GM23338 (cell line): Measurements from ENCODE around the gene CLIP2. TPM values are rescaled to one million over a fixed set of nuclear protein-coding genes. Genes with fewer than 3 reads are reported as not detected.

Source experiments
- ATAC-seq: fragments of 200-7000 bp; cut with Tn5 transposase; 3 replicates; pipeline ENCODE4 v1.9.1; 2020
- DNase-seq: peaks from one replicate; pipeline ENCODE4 v3.0.0-alpha.2; 2015; ENCODE audit warnings: low spot score
- H2AFZ ChIP-seq: fragments of 200-600 bp; sonication (generic); 2 replicates; pipeline ENCODE4 v1.8.0; 2016; ENCODE audit warnings: antibody characterized with exemption, mild to moderate bottlenecking, moderate library complexity
- H3F3A ChIP-seq: fragments of 200-600 bp; sonication (generic); replicated peaks from 2 replicates; pipeline ENCODE4 v1.8.0; 2017; ENCODE audit warnings: antibody characterized with exemption, mixed run types, low read depth
- H3K27ac ChIP-seq: fragments of 200-600 bp; sonication (generic); 2 replicates; pipeline ENCODE4 v1.6.1; 2016; ENCODE audit warnings: low read depth
- H3K27me3 ChIP-seq: fragments of 200-600 bp; sonication (generic); 2 replicates; pipeline ENCODE4 v1.8.0; 2016; ENCODE audit warnings: mild to moderate bottlenecking, mixed run types, moderate library complexity; ENCODE audit not compliant: insufficient read depth
- H3K36me3 ChIP-seq: fragments of 200-600 bp; sonication (generic); 2 replicates; pipeline ENCODE4 v1.8.0; 2016; ENCODE audit warnings: mild to moderate bottlenecking; ENCODE audit not compliant: insufficient read depth
- H3K4me1 ChIP-seq: fragments of 200-600 bp; sonication (generic); 2 replicates; pipeline ENCODE4 v1.8.0; 2016; ENCODE audit warnings: mild to moderate bottlenecking, moderate library complexity; ENCODE audit not compliant: insufficient read depth
- H3K4me2 ChIP-seq: fragments of 200-600 bp; sonication (generic); 2 replicates; pipeline ENCODE4 v1.7.1; 2017; ENCODE audit warnings: mixed run types
- H3K4me3 ChIP-seq: fragments of 200-600 bp; sonication (generic); 2 replicates; pipeline ENCODE4 v1.6.1; 2016; ENCODE audit warnings: mixed run types
- H3K79me2 ChIP-seq: fragments of 200-600 bp; sonication (generic); replicated peaks from 2 replicates; pipeline ENCODE4 v1.8.0; 2017; ENCODE audit warnings: mild to moderate bottlenecking; ENCODE audit not compliant: insufficient read depth
- H3K9me2 ChIP-seq: fragments of 200-600 bp; sonication (generic); 2 replicates; pipeline ENCODE4 v1.8.0; 2017; ENCODE audit not compliant: insufficient read depth
- H4K20me1 ChIP-seq: fragments of 200-600 bp; sonication (generic); replicated peaks from 2 replicates; pipeline ENCODE4 v1.8.0; 2017; ENCODE audit warnings: mild to moderate bottlenecking; ENCODE audit not compliant: insufficient read depth
- H3K27ac Mint-ChIP-seq: 2 replicates; pipeline ENCODE4 v1.8.0; 2020; ENCODE audit warnings: inconsistent platforms, mild to moderate bottlenecking, moderate library complexity, mixed read lengths
- H3K27me3 Mint-ChIP-seq: 3 replicates; pipeline ENCODE4 v1.8.0; 2022; ENCODE audit warnings: low read depth, mild to moderate bottlenecking, moderate library complexity, mixed read lengths, inconsistent platforms; ENCODE audit not compliant: insufficient read depth, poor library complexity
- H3K36me3 Mint-ChIP-seq: 3 replicates; pipeline ENCODE4 v1.8.0; 2021; ENCODE audit warnings: low read depth, mild to moderate bottlenecking, inconsistent platforms, moderate library complexity, mixed read lengths
- H3K4me1 Mint-ChIP-seq: 3 replicates; pipeline ENCODE4 v1.8.0; 2020; ENCODE audit warnings: mild to moderate bottlenecking, inconsistent platforms, mixed read lengths
- H3K4me3 Mint-ChIP-seq: 3 replicates; pipeline ENCODE4 v1.8.0; 2021; ENCODE audit warnings: moderate library complexity, mild to moderate bottlenecking, inconsistent platforms, mixed read lengths
- H3K9me3 Mint-ChIP-seq: 3 replicates; pipeline ENCODE4 v1.8.0; 2020; ENCODE audit warnings: moderate library complexity, mild to moderate bottlenecking, inconsistent platforms, mixed read lengths
- CREB1 ChIP-seq: fragments of 250-450 bp; sonication (Bioruptor Pico); IDR thresholded peaks from 2 replicates; pipeline ENCODE4 v1.5.0; 2020; ENCODE audit warnings: low read depth, mild to moderate bottlenecking, moderate library complexity
- CTCF ChIP-seq, 2 experiments: fragments of 200-600 bp in 1 of 2; sonication (generic) in 1 of 2; conservative IDR thresholded peaks; 2 replicates each; pipeline versions ENCODE4 v1.5.1 to v1.6.1; 2016 to 2017; ENCODE audit warnings: antibody characterized with exemption in 2 of 2, low read depth in 2 of 2, mild to moderate bottlenecking in 2 of 2, moderate library complexity in 1 of 2
- EZH2 ChIP-seq: fragments of 200-600 bp; sonication (generic); IDR thresholded peaks from one replicate; pipeline ENCODE4 v1.8.0; 2017; ENCODE audit warnings: antibody characterized with exemption, mild to moderate bottlenecking, low read depth; ENCODE audit not compliant: unreplicated experiment
- EZH2phosphoT487 ChIP-seq: fragments of 200-600 bp; sonication (generic); IDR thresholded peaks from one replicate; pipeline ENCODE4 v1.8.1; 2018; ENCODE audit warnings: antibody characterized with exemption; ENCODE audit not compliant: unreplicated experiment
- JUNB ChIP-seq: IDR thresholded peaks from one replicate; pipeline ENCODE4 v1.6.1; 2016; ENCODE audit warnings: antibody characterized with exemption; ENCODE audit not compliant: unreplicated experiment
- NANOG ChIP-seq: IDR thresholded peaks from 2 replicates; pipeline ENCODE4 v1.6.1; 2016; ENCODE audit warnings: antibody characterized with exemption, borderline replicate concordance
- POLR2AphosphoS5 ChIP-seq: IDR thresholded peaks from 2 replicates; pipeline ENCODE4 v1.6.1; 2016; ENCODE audit warnings: antibody characterized with exemption, low read depth
- REST ChIP-seq: IDR thresholded peaks from one replicate; pipeline ENCODE4 v1.6.1; 2018; ENCODE audit warnings: antibody characterized with exemption; ENCODE audit not compliant: unreplicated experiment
- STAT1 ChIP-seq: IDR thresholded peaks from one replicate; pipeline ENCODE4 v1.6.1; 2016; ENCODE audit warnings: antibody characterized with exemption; ENCODE audit not compliant: unreplicated experiment
- ZNF114 ChIP-seq: fragments of 250-450 bp; sonication (Bioruptor Pico); IDR thresholded peaks from 2 replicates; pipeline ENCODE4 v1.5.0; 2020; ENCODE audit warnings: mild to moderate bottlenecking, moderate library complexity
- ZNF331 ChIP-seq: fragments of 250-450 bp; sonication (Bioruptor Pico); IDR thresholded peaks from 2 replicates; pipeline ENCODE4 v1.5.0; 2020; ENCODE audit warnings: low read depth, mild to moderate bottlenecking, moderate library complexity
- polyA plus RNA-seq: library from polyadenylated mRNA; unstranded; fragments of >200 nt; fragmentation: Nextera tagmentation; extraction: Ambion mirVana; gene quantifications from 2 replicates; pipeline ENCODE4 v1.2.1, GENCODE V29; 2016
- total RNA-seq: library from RNA; depleted of rRNA; stranded (reverse); fragments of >200 nt; shearing (Covaris generic); gene quantifications from 2 replicates; pipeline ENCODE4 v1.2.3, GENCODE V29; 2014
- TF ChIP-seq, protein P1 (sequence below): fragments of 250-450 bp; sonication (Bioruptor Pico); IDR thresholded peaks from 2 replicates; pipeline ENCODE4 v1.5.0; 2020; ENCODE audit warnings: mild to moderate bottlenecking, moderate library complexity
- TF ChIP-seq, protein P2 (sequence below): IDR thresholded peaks from 2 replicates; pipeline ENCODE4 v1.6.1; 2016; ENCODE audit warnings: antibody characterized with exemption

CLIP2 gene
- total and polyA plus RNA-seq, 2 experiments from 2014 or later: 8.1 to 51.9 TPM

GRCh38 chr7:74334030-74334429, 44.8 kb downstream of the CLIP2 start:
- Histone ChIP-seq H3K36me3 (no peaks in the 10 kb centered on the region), H4K20me1 (no peaks in the 10 kb centered on the region; the same call in 1 of the 2 replicates), H3K4me1 (no peaks in the 10 kb centered on the region), H3K4me2 (no peak overlapping the region), H3K9me2 (no peaks in the 10 kb centered on the region), H3F3A (no peaks in the 10 kb centered on the region), H3K79me2 (no peaks in the 10 kb centered on the region), H3K4me3 (no peak overlapping the region), H3K27ac (no peak overlapping the region), H3K27me3 (no peaks in the 10 kb centered on the region), H2AFZ (no peak overlapping the region)
- DNase-seq: no peak
- H3K27ac Mint-ChIP-seq: no peak overlapping the region
- TF ChIP-seq CREB1 (CRISPR knock-in tag) (no peak), STAT1 (no peak), JUNB (no peak), ZNF331 (no peak), POLR2AphosphoS5 (no peak), EZH2 (no peak), EZH2phosphoT487 (no peak), REST (no peak), NANOG (no peak), CTCF (conservative IDR thresholded peaks at IDR 0.05; ENCODE audit: low read depth in 2 of 2) (no peak), ZNF114 (CRISPR knock-in tag) (no peak)
- TF ChIP-seq, protein P1, sequence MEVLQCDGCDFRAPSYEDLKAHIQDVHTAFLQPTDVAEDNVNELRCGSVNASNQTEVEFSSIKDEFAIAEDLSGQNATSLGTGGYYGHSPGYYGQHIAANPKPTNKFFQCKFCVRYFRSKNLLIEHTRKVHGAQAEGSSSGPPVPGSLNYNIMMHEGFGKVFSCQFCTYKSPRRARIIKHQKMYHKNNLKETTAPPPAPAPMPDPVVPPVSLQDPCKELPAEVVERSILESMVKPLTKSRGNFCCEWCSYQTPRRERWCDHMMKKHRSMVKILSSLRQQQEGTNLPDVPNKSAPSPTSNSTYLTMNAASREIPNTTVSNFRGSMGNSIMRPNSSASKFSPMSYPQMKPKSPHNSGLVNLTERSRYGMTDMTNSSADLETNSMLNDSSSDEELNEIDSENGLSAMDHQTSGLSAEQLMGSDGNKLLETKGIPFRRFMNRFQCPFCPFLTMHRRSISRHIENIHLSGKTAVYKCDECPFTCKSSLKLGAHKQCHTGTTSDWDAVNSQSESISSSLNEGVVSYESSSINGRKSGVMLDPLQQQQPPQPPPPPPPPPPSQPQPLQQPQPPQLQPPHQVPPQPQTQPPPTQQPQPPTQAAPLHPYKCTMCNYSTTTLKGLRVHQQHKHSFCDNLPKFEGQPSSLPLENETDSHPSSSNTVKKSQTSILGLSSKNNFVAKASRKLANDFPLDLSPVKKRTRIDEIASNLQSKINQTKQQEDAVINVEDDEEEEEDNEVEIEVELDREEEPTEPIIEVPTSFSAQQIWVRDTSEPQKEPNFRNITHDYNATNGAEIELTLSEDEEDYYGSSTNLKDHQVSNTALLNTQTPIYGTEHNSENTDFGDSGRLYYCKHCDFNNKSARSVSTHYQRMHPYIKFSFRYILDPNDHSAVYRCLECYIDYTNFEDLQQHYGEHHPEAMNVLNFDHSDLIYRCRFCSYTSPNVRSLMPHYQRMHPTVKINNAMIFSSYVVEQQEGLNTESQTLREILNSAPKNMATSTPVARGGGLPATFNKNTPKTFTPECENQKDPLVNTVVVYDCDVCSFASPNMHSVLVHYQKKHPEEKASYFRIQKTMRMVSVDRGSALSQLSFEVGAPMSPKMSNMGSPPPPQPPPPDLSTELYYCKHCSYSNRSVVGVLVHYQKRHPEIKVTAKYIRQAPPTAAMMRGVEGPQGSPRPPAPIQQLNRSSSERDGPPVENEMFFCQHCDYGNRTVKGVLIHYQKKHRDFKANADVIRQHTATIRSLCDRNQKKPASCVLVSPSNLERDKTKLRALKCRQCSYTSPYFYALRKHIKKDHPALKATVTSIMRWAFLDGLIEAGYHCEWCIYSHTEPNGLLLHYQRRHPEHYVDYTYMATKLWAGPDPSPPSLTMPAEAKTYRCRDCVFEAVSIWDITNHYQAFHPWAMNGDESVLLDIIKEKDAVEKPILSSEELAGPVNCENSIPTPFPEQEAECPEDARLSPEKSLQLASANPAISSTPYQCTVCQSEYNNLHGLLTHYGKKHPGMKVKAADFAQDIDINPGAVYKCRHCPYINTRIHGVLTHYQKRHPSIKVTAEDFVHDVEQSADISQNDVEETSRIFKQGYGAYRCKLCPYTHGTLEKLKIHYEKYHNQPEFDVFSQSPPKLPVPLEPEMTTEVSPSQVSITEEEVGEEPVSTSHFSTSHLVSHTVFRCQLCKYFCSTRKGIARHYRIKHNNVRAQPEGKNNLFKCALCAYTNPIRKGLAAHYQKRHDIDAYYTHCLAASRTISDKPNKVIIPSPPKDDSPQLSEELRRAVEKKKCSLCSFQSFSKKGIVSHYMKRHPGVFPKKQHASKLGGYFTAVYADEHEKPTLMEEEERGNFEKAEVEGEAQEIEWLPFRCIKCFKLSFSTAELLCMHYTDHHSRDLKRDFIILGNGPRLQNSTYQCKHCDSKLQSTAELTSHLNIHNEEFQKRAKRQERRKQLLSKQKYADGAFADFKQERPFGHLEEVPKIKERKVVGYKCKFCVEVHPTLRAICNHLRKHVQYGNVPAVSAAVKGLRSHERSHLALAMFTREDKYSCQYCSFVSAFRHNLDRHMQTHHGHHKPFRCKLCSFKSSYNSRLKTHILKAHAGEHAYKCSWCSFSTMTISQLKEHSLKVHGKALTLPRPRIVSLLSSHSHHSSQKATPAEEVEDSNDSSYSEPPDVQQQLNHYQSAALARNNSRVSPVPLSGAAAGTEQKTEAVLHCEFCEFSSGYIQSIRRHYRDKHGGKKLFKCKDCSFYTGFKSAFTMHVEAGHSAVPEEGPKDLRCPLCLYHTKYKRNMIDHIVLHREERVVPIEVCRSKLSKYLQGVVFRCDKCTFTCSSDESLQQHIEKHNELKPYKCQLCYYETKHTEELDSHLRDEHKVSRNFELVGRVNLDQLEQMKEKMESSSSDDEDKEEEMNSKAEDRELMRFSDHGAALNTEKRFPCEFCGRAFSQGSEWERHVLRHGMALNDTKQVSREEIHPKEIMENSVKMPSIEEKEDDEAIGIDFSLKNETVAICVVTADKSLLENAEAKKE (CRISPR knock-in tag): no peak
- TF ChIP-seq, protein P2, sequence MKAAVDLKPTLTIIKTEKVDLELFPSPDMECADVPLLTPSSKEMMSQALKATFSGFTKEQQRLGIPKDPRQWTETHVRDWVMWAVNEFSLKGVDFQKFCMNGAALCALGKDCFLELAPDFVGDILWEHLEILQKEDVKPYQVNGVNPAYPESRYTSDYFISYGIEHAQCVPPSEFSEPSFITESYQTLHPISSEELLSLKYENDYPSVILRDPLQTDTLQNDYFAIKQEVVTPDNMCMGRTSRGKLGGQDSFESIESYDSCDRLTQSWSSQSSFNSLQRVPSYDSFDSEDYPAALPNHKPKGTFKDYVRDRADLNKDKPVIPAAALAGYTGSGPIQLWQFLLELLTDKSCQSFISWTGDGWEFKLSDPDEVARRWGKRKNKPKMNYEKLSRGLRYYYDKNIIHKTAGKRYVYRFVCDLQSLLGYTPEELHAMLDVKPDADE: no peak
- ATAC-seq: no peak
- H3K36me3 Mint-ChIP-seq: peaks cover 11% of the 10 kb centered on the region
- no peak overlapping the region for H3K4me3 Mint-ChIP-seq
- H3K27me3 Mint-ChIP-seq: peaks cover 5% of the 10 kb centered on the region
- no peaks in the 10 kb centered on the region; the same call in 2 of the 3 replicates for H3K9me3 Mint-ChIP-seq
- H3K4me1 Mint-ChIP-seq: no peaks in the 10 kb centered on the region
